Forelimb muscle (tissue), 1 donor: ENCODE data around the gene ATP5PO. TPM values are rescaled to one million over a fixed set of nuclear protein-coding genes. Genes with fewer than 3 reads are reported as not detected.
"Not testable (repeated sequence)": the region's sequence is repeated elsewhere in the genome, so short reads cannot be mapped to it uniquely, and the experiment has no call there.

Source experiments
- DNase-seq: peaks from one replicate; pipeline ENCODE4 v3.0.0-alpha.2; 2013; ENCODE audit warnings: low read depth
- polyA plus RNA-seq: library from polyadenylated mRNA; unstranded; fragments of 120-200 nt; gene quantifications from one replicate; pipeline ENCODE4 v1.2.1, GENCODE V29; 2013; ENCODE audit not compliant: insufficient read length

The ATP5PO gene
- polyA plus RNA-seq, 1 donor, result 304 TPM

GRCh38 chr21:33869873-33870272 lies 45.7 kb downstream of the ATP5PO start:
- DNase-seq, result no peak

- not testable (repeated sequence) for DNase-seq
Observed at GRCh38 chr21:33867868-33868267, 47.7 kb downstream of the ATP5PO start.

- no peak for DNase-seq
Observed at GRCh38 chr21:33866826-33867225, 48.8 kb downstream of the ATP5PO start.

GRCh38 chr21:33865996-33866575 lies 49.5 kb downstream of the ATP5PO start:
- DNase-seq, result no peak

GRCh38 chr21:33865176-33865575 lies 50.4 kb downstream of the ATP5PO start:
- no peak for DNase-seq

GRCh38 chr21:33864150-33864549 lies 51.5 kb downstream of the ATP5PO start:
- no peak for DNase-seq

GRCh38 chr21:33863191-33863590 lies 52.4 kb downstream of the ATP5PO start:
- not testable (repeated sequence) for DNase-seq

GRCh38 chr21:33861125-33861524 lies 54.5 kb downstream of the ATP5PO start:
- no peak for DNase-seq

- DNase-seq, result no peak
Observed at GRCh38 chr21:33860332-33860879, 55.2 kb downstream of the ATP5PO start.

- DNase-seq, result no peak
Observed at GRCh38 chr21:33859373-33860102, 56.1 kb downstream of the ATP5PO start.

- DNase-seq, result no peak
Observed at GRCh38 chr21:33858667-33859372, 56.8 kb downstream of the ATP5PO start.

GRCh38 chr21:33857846-33858666 lies 57.5 kb downstream of the ATP5PO start:
- DNase-seq, result no peak

- no peak for DNase-seq
Observed at GRCh38 chr21:33856893-33857527, 58.6 kb downstream of the ATP5PO start.

- DNase-seq, result no peak
Observed at GRCh38 chr21:33855190-33855589, 60.4 kb downstream of the ATP5PO start.

GRCh38 chr21:33854604-33855003 lies 61.0 kb downstream of the ATP5PO start:
- no peak for DNase-seq

Other genes starting within 250 kb of the ATP5PO start
- gene MRPS6, start 157.8 kb upstream of the ATP5PO start, polyA plus RNA-seq, result 33.6 TPM
- 4.0 TPM for gene SLC5A3, start 157.8 kb upstream of the ATP5PO start, polyA plus RNA-seq